Central memory CD4-positive, alpha-beta T cell (primary cell): ENCODE data around the gene SLC9B1.

Experiments used
- DNase-seq: peaks from one replicate; pipeline ENCODE4 v3.0.0; 2022
- total RNA-seq, 3 experiments: gene quantifications; one replicate each; lab custom pipeline; 2026; lab: John Stamatoyannopoulos, UW

Gene SLC9B1
- total RNA-seq = 0.92 to 4.8 (median 3.0) reads per million in 3 experiments

GRCh38 chr4:103019308-103020124, at the start of gene SLC9B1:
Gene SLC9B1, minus strand, starts transcription at chr4:103019705. Its CDS starts 27,994 bp downstream, at chr4:102991711.
- peak; percentile 92 for DNase-seq

- DNase-seq = no peak
Observed at GRCh38 chr4:103067841-103068547, 48.5 kb upstream of the SLC9B1 start.

GRCh38 chr4:103060453-103061148, 41.1 kb upstream of the SLC9B1 start:
- DNase-seq = no peak

GRCh38 chr4:103054030-103054429, 34.5 kb upstream of the SLC9B1 start:
- DNase-seq = no peak

- DNase-seq = no peak
Observed at GRCh38 chr4:103052779-103053178, 33.3 kb upstream of the SLC9B1 start.

- DNase-seq = no peak
Observed at GRCh38 chr4:103052145-103052544, 32.6 kb upstream of the SLC9B1 start.

GRCh38 chr4:103050736-103051436, 31.4 kb upstream of the SLC9B1 start:
- no peak for DNase-seq

- peak; percentile 44 for DNase-seq
Observed at GRCh38 chr4:103046416-103047290, 27.1 kb upstream of the SLC9B1 start.

GRCh38 chr4:103044183-103044582, 24.7 kb upstream of the SLC9B1 start:
- no peak for DNase-seq

- no peak for DNase-seq
Observed at GRCh38 chr4:103036169-103036568, 16.7 kb upstream of the SLC9B1 start.

- DNase-seq = no peak
Observed at GRCh38 chr4:103032574-103032973, 13.1 kb upstream of the SLC9B1 start.

- no peak for DNase-seq
Observed at GRCh38 chr4:103030791-103031190, 11.3 kb upstream of the SLC9B1 start.

- DNase-seq = no peak
Observed at GRCh38 chr4:103029300-103029699, 9.8 kb upstream of the SLC9B1 start.

- DNase-seq = no peak
Observed at GRCh38 chr4:103026868-103027267, 7.4 kb upstream of the SLC9B1 start.

GRCh38 chr4:103024996-103025395, 5.5 kb upstream of the SLC9B1 start:
- no peak for DNase-seq

GRCh38 chr4:103021120-103021519, 1.6 kb upstream of the SLC9B1 start:
- DNase-seq = no peak

- peak; percentile 0 for DNase-seq
Observed at GRCh38 chr4:103018391-103019307, 856 bp downstream of the SLC9B1 start.

GRCh38 chr4:103012551-103012950, 7.0 kb downstream of the SLC9B1 start:
- DNase-seq = no peak

GRCh38 chr4:103012060-103012459, 7.4 kb downstream of the SLC9B1 start:
- DNase-seq = no peak

GRCh38 chr4:103011378-103012025, 8.0 kb downstream of the SLC9B1 start:
- no peak for DNase-seq
